ENCODE data around the gene USE1.

GRCh38 chr19:17263712-17264640, 48.8 kb downstream of the USE1 start:
- TF ChIP-seq CTCF (conservative IDR thresholded peaks at IDR 0.05; ENCODE audit: low read depth in 2 of 2) (no peak), POLR2AphosphoS5 (IDR thresholded peaks at IDR 0.05; ENCODE audit: low read depth) (no peak), REST (IDR thresholded peaks at IDR 0.05; ENCODE audit: unreplicated experiment) (no peak), EZH2 (IDR thresholded peaks at IDR 0.05; ENCODE audit: low read depth, unreplicated experiment) (no peak), ZNF114 (CRISPR knock-in tag; IDR thresholded peaks at IDR 0.05) (no peak), EZH2phosphoT487 (IDR thresholded peaks at IDR 0.05; ENCODE audit: unreplicated experiment) (no peak), JUNB (IDR thresholded peaks at IDR 0.05; ENCODE audit: unreplicated experiment) (no peak), CREB1 (CRISPR knock-in tag; IDR thresholded peaks at IDR 0.05; ENCODE audit: low read depth) (no peak), ZNF331 (CRISPR knock-in tag; IDR thresholded peaks at IDR 0.05; ENCODE audit: low read depth) (no peak)

All from GM23338 (cell line).